Thyroid gland (tissue), 4 donors: ENCODE data around the gene MAPK10.

Experiments used
- POLR2A ChIP-seq, 2 donors: fragments of 450-650 bp; IDR thresholded peaks; one replicate each; pipeline ENCODE4 v1.6.1; 2017; ENCODE audit warnings: antibody characterized with exemption in 2 of 2, mild to moderate bottlenecking in 2 of 2, moderate library complexity in 1 of 2
- TF ChIP-seq, protein P1 (sequence below), 6 experiments: fragments of 200-600 bp in 3 of 6; fragments of 450-650 bp in 3 of 6; sonication (generic) in 3 of 6; IDR thresholded peaks; one replicate each; pipeline ENCODE4 v1.5.1; 2016 to 2019; ENCODE audit warnings: antibody characterized with exemption in 6 of 6, mild to moderate bottlenecking in 2 of 6, inconsistent platforms in 1 of 6, moderate library complexity in 1 of 6

DNA sequence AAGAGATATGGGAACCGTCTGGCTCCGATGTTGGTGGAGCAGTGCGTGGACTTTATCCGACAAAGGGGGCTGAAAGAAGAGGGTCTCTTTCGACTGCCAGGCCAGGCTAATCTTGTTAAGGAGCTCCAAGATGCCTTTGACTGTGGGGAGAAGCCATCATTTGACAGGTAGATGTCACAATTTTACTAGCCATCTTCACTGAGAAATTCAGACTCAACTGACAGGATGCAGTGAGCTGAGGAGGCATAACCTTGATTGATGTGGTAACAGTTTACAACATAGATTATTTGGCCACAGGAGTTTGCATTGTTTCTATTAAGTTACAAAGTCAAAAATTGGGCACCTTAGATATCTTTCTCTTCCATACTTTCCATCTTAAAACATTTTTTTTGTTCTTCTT lies 417.7 kb downstream of the MAPK10 start:
- TF ChIP-seq, protein P1, sequence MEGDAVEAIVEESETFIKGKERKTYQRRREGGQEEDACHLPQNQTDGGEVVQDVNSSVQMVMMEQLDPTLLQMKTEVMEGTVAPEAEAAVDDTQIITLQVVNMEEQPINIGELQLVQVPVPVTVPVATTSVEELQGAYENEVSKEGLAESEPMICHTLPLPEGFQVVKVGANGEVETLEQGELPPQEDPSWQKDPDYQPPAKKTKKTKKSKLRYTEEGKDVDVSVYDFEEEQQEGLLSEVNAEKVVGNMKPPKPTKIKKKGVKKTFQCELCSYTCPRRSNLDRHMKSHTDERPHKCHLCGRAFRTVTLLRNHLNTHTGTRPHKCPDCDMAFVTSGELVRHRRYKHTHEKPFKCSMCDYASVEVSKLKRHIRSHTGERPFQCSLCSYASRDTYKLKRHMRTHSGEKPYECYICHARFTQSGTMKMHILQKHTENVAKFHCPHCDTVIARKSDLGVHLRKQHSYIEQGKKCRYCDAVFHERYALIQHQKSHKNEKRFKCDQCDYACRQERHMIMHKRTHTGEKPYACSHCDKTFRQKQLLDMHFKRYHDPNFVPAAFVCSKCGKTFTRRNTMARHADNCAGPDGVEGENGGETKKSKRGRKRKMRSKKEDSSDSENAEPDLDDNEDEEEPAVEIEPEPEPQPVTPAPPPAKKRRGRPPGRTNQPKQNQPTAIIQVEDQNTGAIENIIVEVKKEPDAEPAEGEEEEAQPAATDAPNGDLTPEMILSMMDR (IDR thresholded peaks at IDR 0.05): no peak
- no peak for TF ChIP-seq POLR2A (IDR thresholded peaks at IDR 0.05)
